Fibroblast of the aortic adventitia (primary cell): ENCODE measurements around the gene NLRX1. TPM values are rescaled to one million over a fixed set of nuclear protein-coding genes. Genes with fewer than 3 reads are reported as not detected.
A peak's percentile ranks its signal among the peaks of the same experiment; 100 is the strongest.

Experiments used
- DNase-seq: peaks from one replicate; pipeline ENCODE4 v3.0.0-alpha.2; 2010; ENCODE audit warnings: low read depth
- H3K4me3 ChIP-seq: 2 replicates; pipeline ENCODE4 v1.5.1; 2011; ENCODE audit warnings: low read depth, mild to moderate bottlenecking, control low read depth, low read length, moderate library complexity
- total RNA-seq: library from RNA; depleted of rRNA; stranded (reverse); fragments of >200 nt; gene quantifications from 2 replicates; pipeline ENCODE4 v1.2.3, GENCODE V29; 2012; ENCODE audit warnings: low replicate concordance
- TF ChIP-seq, protein P1 (sequence below): IDR thresholded peaks from 2 replicates; pipeline ENCODE4 v1.5.1; 2011; ENCODE audit warnings: mild to moderate bottlenecking, low read length, control low read depth, inconsistent platforms; ENCODE audit not compliant: insufficient read depth

NLRX1 gene
- total RNA-seq, 1 donor, result 16.5 TPM

DNA sequence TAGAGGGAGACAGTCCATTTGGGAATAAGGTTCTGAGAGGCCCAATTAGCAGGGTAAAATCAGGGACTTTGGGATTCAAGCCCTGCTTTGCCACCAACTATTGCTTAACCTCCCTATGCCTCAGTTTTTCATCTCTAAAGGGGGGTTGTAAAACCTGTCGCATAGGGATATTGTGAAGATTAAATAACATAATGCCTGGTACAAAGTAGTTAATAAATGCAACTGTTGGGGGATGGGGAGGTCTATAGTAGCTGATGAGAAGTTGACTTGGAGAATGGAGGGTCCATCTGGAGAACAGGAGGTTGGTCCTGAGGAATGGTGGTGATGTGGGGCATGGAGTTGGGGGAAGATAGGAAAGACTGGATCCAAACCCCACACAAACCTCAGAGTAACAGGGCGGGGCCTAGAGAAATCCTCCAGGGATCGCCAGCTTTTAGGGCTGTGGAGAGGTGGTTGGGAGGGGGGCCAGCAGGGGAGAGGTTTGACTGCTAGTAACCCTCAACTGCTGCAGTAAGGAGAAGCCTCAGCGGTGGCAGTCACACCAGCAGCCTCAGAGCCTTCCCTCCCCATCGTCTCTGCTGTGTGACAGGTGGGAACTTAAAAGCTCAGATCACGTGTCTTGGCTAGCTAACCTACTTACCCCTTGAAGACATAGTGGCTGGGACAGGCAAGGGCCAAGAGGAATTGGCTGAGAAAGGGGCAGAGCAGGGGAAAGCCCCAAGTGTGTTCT is 20.8 kb upstream of the NLRX1 start:
- TF ChIP-seq, protein P1, sequence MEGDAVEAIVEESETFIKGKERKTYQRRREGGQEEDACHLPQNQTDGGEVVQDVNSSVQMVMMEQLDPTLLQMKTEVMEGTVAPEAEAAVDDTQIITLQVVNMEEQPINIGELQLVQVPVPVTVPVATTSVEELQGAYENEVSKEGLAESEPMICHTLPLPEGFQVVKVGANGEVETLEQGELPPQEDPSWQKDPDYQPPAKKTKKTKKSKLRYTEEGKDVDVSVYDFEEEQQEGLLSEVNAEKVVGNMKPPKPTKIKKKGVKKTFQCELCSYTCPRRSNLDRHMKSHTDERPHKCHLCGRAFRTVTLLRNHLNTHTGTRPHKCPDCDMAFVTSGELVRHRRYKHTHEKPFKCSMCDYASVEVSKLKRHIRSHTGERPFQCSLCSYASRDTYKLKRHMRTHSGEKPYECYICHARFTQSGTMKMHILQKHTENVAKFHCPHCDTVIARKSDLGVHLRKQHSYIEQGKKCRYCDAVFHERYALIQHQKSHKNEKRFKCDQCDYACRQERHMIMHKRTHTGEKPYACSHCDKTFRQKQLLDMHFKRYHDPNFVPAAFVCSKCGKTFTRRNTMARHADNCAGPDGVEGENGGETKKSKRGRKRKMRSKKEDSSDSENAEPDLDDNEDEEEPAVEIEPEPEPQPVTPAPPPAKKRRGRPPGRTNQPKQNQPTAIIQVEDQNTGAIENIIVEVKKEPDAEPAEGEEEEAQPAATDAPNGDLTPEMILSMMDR, result no peak
- H3K4me3 ChIP-seq, result no peak overlapping the region
- no peak for DNase-seq

DNA sequence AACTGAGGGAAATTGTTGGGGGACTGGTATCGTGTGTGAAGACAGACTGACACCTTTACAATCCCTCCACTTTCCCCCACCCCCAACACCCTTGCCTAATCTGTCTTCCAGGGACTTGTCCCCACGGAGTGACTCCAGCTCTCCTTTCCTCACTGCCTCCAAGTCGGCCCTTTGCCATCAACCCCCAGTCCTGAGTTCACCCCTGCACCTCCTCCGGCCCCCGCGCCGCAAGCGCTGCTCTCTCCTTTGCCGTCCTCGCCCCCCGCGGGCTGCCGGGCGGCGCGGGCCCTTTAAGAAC is 19.9 kb upstream of the NLRX1 start:
- H3K4me3 ChIP-seq, result peak overlapping the region; percentile 68
- TF ChIP-seq, protein P1, result no peak
- DNase-seq, result no peak

DNA sequence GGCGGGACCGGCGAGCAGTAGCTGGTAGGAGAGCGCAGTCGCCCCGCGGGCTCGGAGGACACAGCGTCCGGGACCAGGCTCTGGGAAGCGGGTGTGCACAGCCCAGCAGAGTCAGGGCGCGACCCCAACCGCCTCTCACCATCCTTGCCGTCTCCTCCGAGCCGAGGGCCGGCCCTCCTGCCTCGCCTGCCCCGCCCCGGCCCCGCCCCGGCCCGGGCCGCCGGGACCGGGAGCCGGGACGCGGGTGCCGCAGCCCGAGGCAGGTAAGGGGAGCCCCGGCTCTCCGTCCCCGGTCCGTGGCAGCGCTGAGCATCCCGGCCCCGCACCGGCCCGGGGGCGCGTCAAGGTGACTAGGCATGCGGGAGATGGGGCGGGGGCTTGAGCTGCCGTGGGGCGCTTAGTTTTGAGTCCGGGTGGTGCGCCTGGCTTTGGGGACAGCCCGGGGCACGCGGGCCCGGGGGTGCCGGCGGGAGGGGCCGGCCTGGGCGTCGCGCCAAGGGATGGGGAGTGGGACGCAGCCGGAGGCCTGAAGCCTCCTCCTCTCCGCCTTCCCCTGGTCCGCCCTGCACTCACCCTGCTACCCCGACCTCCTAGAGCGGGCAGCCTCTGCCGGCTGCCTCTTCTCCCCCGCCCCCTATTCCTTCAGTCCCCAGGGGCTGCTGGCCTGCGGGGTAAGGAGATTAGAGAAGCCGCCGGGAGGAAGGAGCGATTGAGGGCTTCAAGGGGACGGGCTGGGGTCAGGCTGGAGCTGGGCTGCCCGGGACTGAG is 19.3 kb upstream of the NLRX1 start, which contains the start of gene ABCG4:
TSS of gene ABCG4 (plus strand) at position 35 of the 768 bp plus-strand sequence. CDS start 914 bp downstream, outside the sequence.
- TF ChIP-seq, protein P1, result no peak
- DNase-seq, result no peak
- peak within 1 kb of the TSS; percentile 68 for H3K4me3 ChIP-seq

- no peak for DNase-seq
- no peak overlapping the region for H3K4me3 ChIP-seq
- TF ChIP-seq, protein P1, result no peak
These were observed 18.7 kb upstream of the NLRX1 start for GRCh38 chr11:119149786-119150275.

DNA sequence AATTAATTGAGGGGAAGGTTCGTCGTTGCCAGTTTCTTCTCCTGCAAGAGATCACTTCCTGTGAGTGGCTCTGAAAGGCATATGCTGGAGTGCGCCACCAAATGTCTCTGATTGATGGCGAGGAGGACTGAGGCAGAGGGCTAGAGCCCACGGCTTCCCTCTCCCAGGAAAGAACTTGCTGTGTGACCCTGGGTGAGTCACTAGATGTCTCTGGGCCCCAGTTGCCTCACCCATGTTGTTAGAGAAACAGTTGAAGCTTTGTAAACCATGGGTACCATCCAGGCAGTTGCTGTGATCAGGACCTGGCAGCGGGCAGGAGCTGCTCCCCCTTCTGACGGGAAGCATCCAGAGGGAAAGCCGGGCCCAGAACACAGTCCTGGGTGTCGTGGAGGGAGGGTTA is 16.5 kb upstream of the NLRX1 start:
- no peak overlapping the region for H3K4me3 ChIP-seq
- no peak for DNase-seq
- TF ChIP-seq, protein P1, result no peak

DNA sequence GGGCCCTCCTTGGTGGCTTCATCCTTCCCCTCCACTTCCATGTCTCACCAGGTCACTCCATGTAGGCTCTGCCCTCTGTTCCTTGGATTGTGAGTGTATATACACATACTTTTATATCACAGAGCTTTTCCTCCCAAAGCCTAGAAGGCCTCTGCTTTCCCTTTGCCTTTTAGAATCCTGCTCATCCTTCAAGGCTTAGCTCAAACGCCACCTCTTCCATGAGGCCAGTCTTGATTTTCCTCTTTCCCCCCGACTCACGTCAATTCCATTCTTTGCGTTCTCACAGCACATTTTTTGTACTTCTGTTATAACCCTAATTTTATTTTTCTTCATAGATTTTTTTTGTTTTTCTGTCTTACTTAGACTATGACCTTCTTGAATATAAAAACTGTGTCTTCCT is 15.9 kb upstream of the NLRX1 start:
- no peak overlapping the region for H3K4me3 ChIP-seq
- DNase-seq, result no peak
- TF ChIP-seq, protein P1, result no peak
